K562 (cell line): Measurements from ENCODE around the gene MLIP. TPM values are rescaled to one million over a fixed set of nuclear protein-coding genes. Genes with fewer than 3 reads are reported as not detected.

Experiments used
- ATAC-seq: fragments of 200-7000 bp; cut with Tn5 transposase; 3 replicates; pipeline ENCODE4 v1.9.1; 2020; ENCODE audit warnings: moderate library complexity
- BruUV-seq: library from RNA; stranded (reverse); fragments of 400-500 nt; replicated peaks from 2 replicates; lab custom pipeline; 2021; lab: Mats Ljungman, UMichigan
- CTCF ChIA-PET: fragments of 300-600 bp; formaldehyde crosslinking; extraction: SDS; loops from one replicate; lab custom pipeline; 2021; ENCODE audit warnings: low intra/inter-chr PET ratio; lab: Yijun Ruan, JAX
- POLR2A ChIA-PET: fragments of 300-600, 350-650 bp; sonication (Branson Sonifier 250); formaldehyde crosslinking; extraction: SDS; loops from one replicate; lab custom pipeline; 2021; ENCODE audit warnings: antibody characterized with exemption, inconsistent platforms; lab: Yijun Ruan, JAX
- DNase-seq, 4 experiments: peaks; one replicate each; pipeline versions ENCODE4 v3.0.0 to v3.0.0-alpha.2; 2011 to 2018; ENCODE audit warnings: low spot score in 3 of 4, mixed read lengths in 3 of 4; ENCODE audit errors: extremely low read depth in 1 of 4
- FAIRE-seq: peaks from 2 replicates; lab custom pipeline; 2011; peaks lifted over from hg19 to GRCh38; lab: Jason Lieb, UNC
- H2AFZ ChIP-seq: 2 replicates; pipeline ENCODE4 v1.6.0; 2011; ENCODE audit warnings: low read depth, low read length, control low read depth, inconsistent platforms
- H3K27ac ChIP-seq: fragments of 200-600 bp; 3 replicates; pipeline ENCODE4 v1.8.0; 2011; ENCODE audit warnings: low read depth, mild to moderate bottlenecking, control low read depth, inconsistent platforms, low read length, moderate library complexity, mixed read lengths; ENCODE audit errors: extremely low read depth
- H3K27me3 ChIP-seq, 2 experiments: fragments of 300-600 bp in 1 of 2; 2 replicates in 1 of 2; 3 replicates in 1 of 2; pipeline versions ENCODE4 v1.6.0 to v1.8.0; 2011; ENCODE audit warnings: inconsistent platforms in 2 of 2, low read length in 2 of 2, mild to moderate bottlenecking in 1 of 2, mixed read lengths in 1 of 2, moderate library complexity in 1 of 2; ENCODE audit not compliant: control insufficient read depth in 2 of 2, insufficient read depth in 2 of 2
- H3K36me3 ChIP-seq: fragments of 300-600 bp; 3 replicates; pipeline ENCODE4 v1.8.0; 2011; ENCODE audit warnings: mild to moderate bottlenecking, low read length, inconsistent platforms; ENCODE audit not compliant: control insufficient read depth, insufficient read depth
- H3K4me1 ChIP-seq, 2 experiments: fragments of 200-600 bp in 1 of 2; replicated peaks in 1 of 2; 2 replicates in 1 of 2; 3 replicates in 1 of 2; pipeline versions ENCODE4 v1.5.1 to v1.8.0; 2011; ENCODE audit warnings: inconsistent platforms in 2 of 2, low read length in 2 of 2, mild to moderate bottlenecking in 1 of 2, mixed read lengths in 1 of 2, moderate library complexity in 1 of 2; ENCODE audit not compliant: control insufficient read depth in 2 of 2, insufficient read depth in 2 of 2
- H3K4me2 ChIP-seq: 2 replicates; pipeline ENCODE4 v1.6.1; 2011; ENCODE audit warnings: low read length, control low read depth, inconsistent platforms, mixed read lengths; ENCODE audit not compliant: insufficient read depth
- H3K4me3 ChIP-seq: fragments of 200-600 bp; sonication (generic), shearing (Covaris generic); 2 replicates; pipeline ENCODE4 v1.5.1; 2016; ENCODE audit warnings: control low read depth, inconsistent platforms
- H3K79me2 ChIP-seq: fragments of 200-600 bp; 3 replicates; pipeline ENCODE4 v1.8.0; 2011; ENCODE audit warnings: low read length, inconsistent platforms; ENCODE audit not compliant: control insufficient read depth, insufficient read depth
- H3K9ac ChIP-seq, 2 experiments: 2 replicates each; pipeline versions ENCODE4 v1.6.0 to v1.6.1; 2011; ENCODE audit warnings: low read depth in 2 of 2, low read length in 2 of 2, control low read depth in 1 of 2, inconsistent platforms in 1 of 2, mild to moderate bottlenecking in 1 of 2, mixed read lengths in 1 of 2; ENCODE audit not compliant: insufficient read depth in 1 of 2
- H3K9me1 ChIP-seq: one replicate; pipeline ENCODE4 v1.6.0; 2011; ENCODE audit warnings: inconsistent platforms, mild to moderate bottlenecking, low read length, moderate library complexity; ENCODE audit not compliant: control insufficient read depth, insufficient read depth
- H3K9me3 ChIP-seq: replicated peaks from 2 replicates; pipeline ENCODE4 v1.5.1; 2011; ENCODE audit warnings: low read depth, low read length, inconsistent platforms; ENCODE audit not compliant: control insufficient read depth, insufficient read depth
- H4K20me1 ChIP-seq: replicated peaks from 2 replicates; pipeline ENCODE4 v1.6.1; 2011; ENCODE audit warnings: low read length, inconsistent platforms, mixed read lengths; ENCODE audit not compliant: control insufficient read depth, insufficient read depth
- C11orf30 ChIP-seq: fragments of 450-650 bp; IDR thresholded peaks from 2 replicates; pipeline ENCODE4 v1.6.1; 2016; ENCODE audit warnings: low read depth, mild to moderate bottlenecking
- FOXK2 ChIP-seq, 2 experiments: fragments of 450-650 bp; IDR thresholded peaks in 1 of 2; conservative IDR thresholded peaks in 1 of 2; 2 replicates each; pipeline ENCODE4 v1.6.1; 2016; ENCODE audit warnings: low read depth in 2 of 2, mild to moderate bottlenecking in 1 of 2
- SIX5 ChIP-seq, 2 experiments: IDR thresholded peaks; 2 replicates each; pipeline ENCODE4 v1.6.1; 2011; ENCODE audit warnings: low read length in 2 of 2, borderline replicate concordance in 1 of 2, low read depth in 1 of 2, mild to moderate bottlenecking in 1 of 2, moderate library complexity in 1 of 2; ENCODE audit not compliant: insufficient read depth in 1 of 2
- WHSC1 ChIP-seq: IDR thresholded peaks from one replicate; pipeline ENCODE4 v1.6.1; 2012; ENCODE audit warnings: low read length, control low read depth, inconsistent platforms
- ZNF316 ChIP-seq: fragments of 450-650 bp; IDR thresholded peaks from 2 replicates; pipeline ENCODE4 v1.6.1; 2016
- WGBS: fragments of 100-300 bp; shearing (Covaris generic); methylation state at CpG from one replicate; pipeline ENCODE4 v1.1.6; 2016; ENCODE audit warnings: low coverage, mixed read lengths; ENCODE audit not compliant: insufficient coverage; ENCODE audit errors: missing lambda C conversion rate; 5-methylcytosine and 5-hydroxymethylcytosine counted together
- in situ Hi-C: fragments of 300-500 bp; cut with MboI; formaldehyde crosslinking; loops from 4 replicates; pipeline ENCODE4 v1.15.0; 2018; ENCODE audit warnings: inconsistent platforms, mixed read lengths
- intact Hi-C: fragments of 100-400 bp; cut with micrococcal nuclease; formaldehyde crosslinking; loops from 2 replicates; pipeline ENCODE4 v1.14.2; 2022
- polyA plus RNA-seq, 8 experiments: library from polyadenylated mRNA; depleted of rRNA in 4 of 8; stranded (reverse) in 5 of 8; unstranded in 3 of 8; fragments of >200 nt; fragmentation: Nextera tagmentation in 2 of 8; fragmentation: Illumina TruSeq in 1 of 8; extraction: Ambion mirVana in 2 of 8; extraction: Trizol in 1 of 8; gene quantifications; 2 replicates each; pipeline versions ENCODE4 v1.2.1 to v1.2.3, GENCODE V29; 2011 to 2014; ENCODE audit warnings: inconsistent platforms in 1 of 8, missing spikeins in 1 of 8
- total RNA-seq, 7 experiments: library from RNA; depleted of rRNA in 6 of 7; stranded (reverse); fragments of >200 nt in 6 of 7; fragmentation: Illumina TruSeq in 2 of 7; extraction: Trizol in 2 of 7; gene quantifications; 2 replicates each; pipeline versions ENCODE4 v1.2.1 to v1.2.3, GENCODE V29; 2011 to 2021; ENCODE audit warnings: low replicate concordance in 1 of 7

MLIP gene
- total and polyA plus RNA-seq, 9 of the 15 experiments (the other 6 are each of a cell fraction or from before 2014, with no cell fraction given) = not detected

DNA sequence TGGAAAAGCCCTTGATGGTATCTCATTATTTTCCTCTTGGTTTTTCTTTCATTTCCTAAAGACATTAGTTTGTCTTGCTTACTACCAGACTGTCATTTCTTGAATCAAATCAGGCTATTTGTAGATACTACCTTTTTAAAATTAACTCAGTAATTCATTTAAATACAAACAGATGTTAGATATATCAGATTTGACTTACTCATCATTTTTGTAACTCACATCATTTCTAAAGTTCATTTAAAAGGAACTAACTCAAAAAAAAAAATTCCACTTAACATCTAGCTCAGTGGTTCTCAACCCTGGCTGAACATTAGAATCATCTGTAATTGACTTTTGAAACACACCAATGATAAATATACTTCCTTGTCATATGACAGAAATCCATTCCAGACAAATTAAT lies 148.8 kb downstream of the MLIP start:
- Histone ChIP-seq H4K20me1 (no peaks in the 10 kb centered on the region), H3K4me2 (no peak overlapping the region), H3K4me3 (no peak overlapping the region), H3K9me1 (no peaks in the 10 kb centered on the region), H3K9ac (no peak overlapping the region), H2AFZ (no peak overlapping the region), H3K4me1 (no peaks in the 10 kb centered on the region), H3K79me2 (no peaks in the 10 kb centered on the region), H3K9me3 (no peaks in the 10 kb centered on the region), H3K27me3 (no peaks in the 10 kb centered on the region), H3K27ac (no peak overlapping the region), H3K36me3 (no peaks in the 10 kb centered on the region)
- no peak for DNase-seq
- in situ Hi-C loops = no loop called here
- ChIA-PET POLR2A (no interaction called here), CTCF (interaction anchor here (0.6 kb wide), 1 partner anchor 89 kb away, joined by 3 read pairs; no protein-coding TSS in a partner anchor)
- TF ChIP-seq FOXK2 (conservative IDR thresholded peaks at IDR 0.05 in 1 of 2, IDR thresholded peaks at IDR 0.05 in 1 of 2; ENCODE audit: low read depth in 2 of 2) (no peak), ZNF316 (peak; percentile 59; the same call in 1 of the 2 replicates), WHSC1 (no peak), C11orf30 (peak; percentile 33; the same call in 1 of the 2 replicates), SIX5 (IDR thresholded peaks at IDR 0.05; ENCODE audit: borderline replicate concordance in 1 of 2, insufficient read depth in 1 of 2, low read depth in 1 of 2, low read length in 2 of 2) (no peak)
- no peak for ATAC-seq
- FAIRE-seq = no peak
- BruUV-seq = no TSS peak
- intact Hi-C loops = no loop called here

DNA sequence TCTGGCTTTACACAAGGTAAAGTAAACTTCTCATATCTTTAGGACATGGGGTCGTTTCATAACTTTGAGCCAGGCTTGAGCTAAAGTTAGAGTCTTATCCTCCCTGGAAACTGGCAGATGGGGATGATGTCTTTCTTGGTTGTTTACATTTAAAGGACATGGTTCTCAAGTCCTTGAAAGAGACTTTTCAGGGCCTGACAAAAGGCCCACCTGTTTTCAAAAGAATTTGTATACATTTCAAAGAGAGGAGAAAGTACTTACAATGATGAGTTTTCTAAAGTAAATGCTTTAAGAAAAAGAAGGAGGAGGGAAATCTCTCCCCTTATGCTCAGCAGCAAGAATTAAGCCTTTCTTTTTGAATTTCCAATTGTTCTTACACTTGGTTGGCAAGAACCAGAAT lies 151.3 kb downstream of the MLIP start:
- Histone ChIP-seq H3K9me3 (no peaks in the 10 kb centered on the region), H3K27me3 (no peaks in the 10 kb centered on the region), H3K79me2 (no peaks in the 10 kb centered on the region), H2AFZ (no peak overlapping the region), H3K9ac (no peak overlapping the region), H3K4me2 (no peak overlapping the region), H3K4me3 (no peak overlapping the region), H4K20me1 (no peaks in the 10 kb centered on the region), H3K27ac (no peak overlapping the region), H3K9me1 (no peaks in the 10 kb centered on the region), H3K4me1 (no peaks in the 10 kb centered on the region), H3K36me3 (no peaks in the 10 kb centered on the region)
- POLR2A ChIA-PET = no interaction called here
- intact Hi-C loops (no loop called here), in situ Hi-C loops (no loop called here)
- WGBS = 0% methylated on average over 1 of the region's 1 CpG
- DNase-seq (no peak), FAIRE-seq (no peak), ATAC-seq (no peak)
- BruUV-seq = no TSS peak
- CTCF ChIA-PET = no interaction called here
